Measurements from ENCODE around the gene GAS2L2.

The GAS2L2 gene

GRCh38 chr17:35695613-35696012 is 57.4 kb downstream of the GAS2L2 start:
- no peaks in the 10 kb centered on the region for H3K9me3 ChIP-seq (replicated peaks in 1 of 11)
- H3K9ac ChIP-seq: no peak overlapping the region
- TF ChIP-seq Cebpa-rat (IDR thresholded peaks at IDR 0.05): no peak
- H3K27ac ChIP-seq: no peak overlapping the region
- peaks cover 0 to 79% (median 4%) of the 10 kb centered on the region in 11 experiments; a peak in 8 of 22 replicates for H4K20me1 ChIP-seq
- H3K4me2 ChIP-seq: no peak overlapping the region
- no peak overlapping the region for H3K4me3 ChIP-seq
- peaks cover 36 to 100% (median 91%) of the 10 kb centered on the region in 11 experiments for H3K36me3 ChIP-seq
- H3K4me1 ChIP-seq: peaks cover 0 to 10% (median 2%) of the 10 kb centered on the region in 10 experiments; a peak in 6 of 20 replicates
- no peaks in the 10 kb centered on the region for H3K27me3 ChIP-seq

DNA sequence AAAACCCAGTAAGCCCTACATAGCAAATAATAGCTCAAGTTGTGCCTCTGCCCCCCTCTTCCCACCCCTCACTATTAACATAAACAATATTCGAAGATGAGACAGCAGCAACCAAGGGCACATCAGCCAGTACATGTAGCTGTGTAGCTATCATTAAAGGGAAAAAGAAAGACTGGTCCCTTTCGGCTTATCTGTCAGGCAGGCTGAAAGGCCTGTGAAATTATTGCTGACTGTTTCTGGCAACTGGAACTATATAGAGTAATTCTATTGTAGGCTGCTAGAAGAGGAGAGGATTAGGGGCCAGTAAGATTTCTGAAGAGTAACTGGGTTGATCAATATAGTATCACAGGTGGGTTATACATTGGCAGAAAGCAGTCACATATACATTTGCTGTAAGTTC is 58.1 kb downstream of the GAS2L2 start:
- Histone ChIP-seq H3K27me3 (no peaks in the 10 kb centered on the region), H3K9me3 (replicated peaks in 1 of 11) (peaks cover 0 to under 1% (median 0%) of the 10 kb centered on the region in 11 experiments; a peak in 1 of 22 replicates), H4K20me1 (peaks cover 0 to 74% (median 4%) of the 10 kb centered on the region in 11 experiments; a peak in 8 of 22 replicates), H3K9ac (no peak overlapping the region), H3K4me3 (no peak overlapping the region), H3K4me2 (no peak overlapping the region), H3K4me1 (peaks cover 0 to 10% (median 2%) of the 10 kb centered on the region in 10 experiments; a peak in 6 of 20 replicates), H3K36me3 (peaks cover 29 to 100% (median 91%) of the 10 kb centered on the region in 11 experiments), H3K27ac (no peak overlapping the region)
- no peak for TF ChIP-seq Cebpa-rat (IDR thresholded peaks at IDR 0.05)

All from BLaER1 treated with 17β-estradiol and CSF1 and Interleukin-3, amounts not matched to agents 10 nM and 100 nM (cell line).